B cell (primary cell): ENCODE results near the gene SMOC1. TPM values are rescaled to one million over a fixed set of nuclear protein-coding genes. Genes with fewer than 3 reads are reported as not detected.

ENCODE experiments used
- ATAC-seq: fragments of 200-7000 bp; cut with Tn5 transposase; one replicate; pipeline ENCODE4 v1.10.0; 2021; ENCODE audit warnings: low read depth, mild to moderate bottlenecking, moderate number of reproducible peaks, moderate library complexity
- CTCF ChIA-PET: fragments of 350-600 bp; sonication (Branson Sonifier 250); formaldehyde crosslinking; loops from one replicate; lab custom pipeline; 2021; ENCODE audit warnings: antibody characterized with exemption, inconsistent platforms; lab: Charles Lee
- POLR2A ChIA-PET: fragments of 350-600 bp; sonication (Branson Sonifier 250); formaldehyde crosslinking; loops from one replicate; lab custom pipeline; 2021; ENCODE audit warnings: antibody characterized with exemption; lab: Charles Lee
- DNase-seq: peaks from one replicate; pipeline ENCODE4 v3.0.0; 2013
- H2AFZ ChIP-seq: 2 replicates; pipeline ENCODE4 v1.6.1; 2012; ENCODE audit warnings: mild to moderate bottlenecking, low read depth, low read length; ENCODE audit not compliant: insufficient read depth, poor library complexity, severe bottlenecking
- H3K27ac ChIP-seq, 2 donors: 1 replicate in 1 of 2; 2 replicates in 1 of 2; pipeline ENCODE4 v1.5.1; 2012 to 2013; ENCODE audit warnings: low read length in 2 of 2, mild to moderate bottlenecking in 2 of 2, moderate library complexity in 1 of 2
- H3K27me3 ChIP-seq, 4 experiments: fragments of 200-600 bp in 1 of 4; sonication (generic) in 1 of 4; replicated peaks in 1 of 4; 1 replicate in 2 of 4; 2 replicates in 2 of 4; pipeline versions ENCODE4 v1.6.1 to v1.7.0; 2013 to 2016; ENCODE audit warnings: low read length in 3 of 4, mild to moderate bottlenecking in 2 of 4, mixed read lengths in 1 of 4, moderate library complexity in 1 of 4; ENCODE audit not compliant: insufficient read depth in 4 of 4, control insufficient read depth in 3 of 4; ENCODE audit errors: control extremely low read depth in 1 of 4
- H3K36me3 ChIP-seq, 2 experiments: replicated peaks in 1 of 2; 1 replicate in 1 of 2; 2 replicates in 1 of 2; pipeline versions ENCODE4 v1.6.1 to v1.7.1; 2013; ENCODE audit warnings: low read length in 1 of 2; ENCODE audit not compliant: insufficient read depth in 2 of 2, control insufficient read depth in 1 of 2; ENCODE audit errors: control extremely low read depth in 1 of 2, extremely low read depth in 1 of 2
- H3K4me1 ChIP-seq, 2 donors: fragments of 200-600 bp in 1 of 2; sonication (generic) in 1 of 2; 1 replicate in 1 of 2; 2 replicates in 1 of 2; pipeline versions ENCODE4 v1.5.1 to v1.6.1; 2013 to 2017; ENCODE audit warnings: low read length in 2 of 2; ENCODE audit not compliant: control insufficient read depth in 2 of 2, insufficient read depth in 2 of 2
- H3K4me2 ChIP-seq: replicated peaks from 2 replicates; pipeline ENCODE3; 2012; ENCODE audit warnings: mild to moderate bottlenecking, low read depth, low read length; ENCODE audit not compliant: poor library complexity, severe bottlenecking
- H3K4me3 ChIP-seq, 5 experiments: fragments of 200-600 bp in 1 of 5; sonication (generic) in 1 of 5; 1 replicate in 3 of 5; 2 replicates in 2 of 5; pipeline versions ENCODE4 v1.5.1 to v1.7.0; 2011 to 2016; ENCODE audit warnings: low read length in 4 of 5, mild to moderate bottlenecking in 4 of 5, low read depth in 2 of 5, control low read depth in 1 of 5, moderate library complexity in 1 of 5; ENCODE audit not compliant: insufficient read depth in 1 of 5; ENCODE audit errors: control extremely low read depth in 1 of 5, extremely low read depth in 1 of 5
- H3K79me2 ChIP-seq: fragments of 200-600 bp; sonication (generic); one replicate; pipeline ENCODE4 v1.6.0; 2016; ENCODE audit warnings: low read length; ENCODE audit not compliant: control insufficient read depth, insufficient read depth
- H3K9ac ChIP-seq: fragments of 200-600 bp; sonication (generic); 2 replicates; pipeline ENCODE4 v1.6.1; 2017; ENCODE audit warnings: mild to moderate bottlenecking, low read length, moderate library complexity
- H3K9me3 ChIP-seq, 3 donors: one replicate each; pipeline versions ENCODE4 v1.6.1 to v1.7.1; 2013; ENCODE audit warnings: low read length in 2 of 3; ENCODE audit not compliant: control insufficient read depth in 2 of 3, insufficient read depth in 1 of 3; ENCODE audit errors: control extremely low read depth in 1 of 3
- H4K20me1 ChIP-seq: 2 replicates; pipeline ENCODE4 v1.6.0; 2012; ENCODE audit warnings: mild to moderate bottlenecking, low read length; ENCODE audit not compliant: insufficient read depth, control insufficient read depth, poor library complexity, severe bottlenecking
- H3K27ac Mint-ChIP-seq: one replicate; pipeline ENCODE4 v1.8.0; 2021; ENCODE audit warnings: mixed read lengths
- H3K27me3 Mint-ChIP-seq: one replicate; pipeline ENCODE4 v1.8.0; 2021; ENCODE audit warnings: mixed read lengths
- H3K4me1 Mint-ChIP-seq: one replicate; pipeline ENCODE4 v1.8.0; 2021; ENCODE audit warnings: mixed read lengths
- H3K4me3 Mint-ChIP-seq: one replicate; pipeline ENCODE4 v1.8.0; 2021; ENCODE audit warnings: mixed read lengths
- H3K9me3 Mint-ChIP-seq: one replicate; pipeline ENCODE4 v1.8.0; 2022; ENCODE audit warnings: mixed read lengths; ENCODE audit not compliant: insufficient read depth
- EZH2 ChIP-seq: IDR thresholded peaks from 2 replicates; pipeline ENCODE4 v1.6.1; 2012; ENCODE audit warnings: borderline replicate concordance, low read depth, mild to moderate bottlenecking, moderate library complexity, low read length; ENCODE audit not compliant: insufficient read depth, poor library complexity, severe bottlenecking
- WGBS: methylation state at CpG from one replicate; pipeline ENCODE4 v1.1.5; 2013; ENCODE audit warnings: missing lambda C conversion rate; ENCODE audit not compliant: insufficient coverage; 5-methylcytosine and 5-hydroxymethylcytosine counted together
- intact Hi-C: fragments of 100-400 bp; cut with micrococcal nuclease; formaldehyde crosslinking; loops from one replicate; pipeline ENCODE4 v1.10.0; 2022
- polyA plus RNA-seq: library from polyadenylated mRNA; depleted of rRNA; stranded (reverse); fragments of >200 nt; gene quantifications from 2 replicates; pipeline ENCODE4 v1.2.3, GENCODE V29; 2012
- total RNA-seq, 2 donors: library from RNA; stranded (reverse); fragments of 120-200 nt in 1 of 2; gene quantifications; 1 replicate in 1 of 2; 2 replicates in 1 of 2; pipeline versions ENCODE4 v1.2.3 to v1.2.4, GENCODE V29; 2013 to 2022
- TF ChIP-seq, protein P1 (sequence below): fragments of 200-600 bp; IDR thresholded peaks from one replicate; pipeline ENCODE4 v1.8.0; 2022; ENCODE audit warnings: antibody characterized with exemption, mild to moderate bottlenecking

SMOC1 gene
- total and polyA plus RNA-seq, 2 donors (not counting 1 experiment from before 2014, with no cell fraction given) = 0.04 to 0.84 TPM

- no peaks in the 10 kb centered on the region for H3K4me1 Mint-ChIP-seq
- 90% methylated on average over 2 of the region's 2 CpGs for WGBS
- Histone ChIP-seq H3K9me3 (peaks cover 0 to 7% (median 6%) of the 10 kb centered on the region in 3 donors), H3K4me3 (no peak overlapping the region), H3K9ac (no peak overlapping the region), H4K20me1 (no peaks in the 10 kb centered on the region), H3K4me1 (no peaks in the 10 kb centered on the region), H3K27ac (no peak overlapping the region), H3K4me2 (no peak overlapping the region), H3K79me2 (no peaks in the 10 kb centered on the region), H3K36me3 (no peaks in the 10 kb centered on the region), H3K27me3 (peaks cover 0 to 7% (median 5%) of the 10 kb centered on the region in 4 experiments), H2AFZ (no peak overlapping the region)
- no peak for TF ChIP-seq EZH2
- TF ChIP-seq, protein P1, sequence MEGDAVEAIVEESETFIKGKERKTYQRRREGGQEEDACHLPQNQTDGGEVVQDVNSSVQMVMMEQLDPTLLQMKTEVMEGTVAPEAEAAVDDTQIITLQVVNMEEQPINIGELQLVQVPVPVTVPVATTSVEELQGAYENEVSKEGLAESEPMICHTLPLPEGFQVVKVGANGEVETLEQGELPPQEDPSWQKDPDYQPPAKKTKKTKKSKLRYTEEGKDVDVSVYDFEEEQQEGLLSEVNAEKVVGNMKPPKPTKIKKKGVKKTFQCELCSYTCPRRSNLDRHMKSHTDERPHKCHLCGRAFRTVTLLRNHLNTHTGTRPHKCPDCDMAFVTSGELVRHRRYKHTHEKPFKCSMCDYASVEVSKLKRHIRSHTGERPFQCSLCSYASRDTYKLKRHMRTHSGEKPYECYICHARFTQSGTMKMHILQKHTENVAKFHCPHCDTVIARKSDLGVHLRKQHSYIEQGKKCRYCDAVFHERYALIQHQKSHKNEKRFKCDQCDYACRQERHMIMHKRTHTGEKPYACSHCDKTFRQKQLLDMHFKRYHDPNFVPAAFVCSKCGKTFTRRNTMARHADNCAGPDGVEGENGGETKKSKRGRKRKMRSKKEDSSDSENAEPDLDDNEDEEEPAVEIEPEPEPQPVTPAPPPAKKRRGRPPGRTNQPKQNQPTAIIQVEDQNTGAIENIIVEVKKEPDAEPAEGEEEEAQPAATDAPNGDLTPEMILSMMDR = no peak
- CTCF ChIA-PET = no interaction called here
- POLR2A ChIA-PET = no interaction called here
- peaks cover 37% of the 10 kb centered on the region for H3K27me3 Mint-ChIP-seq
- H3K27ac Mint-ChIP-seq = no peak overlapping the region
- DNase-seq (no peak), ATAC-seq (no peak)
- no peak overlapping the region for H3K4me3 Mint-ChIP-seq
- intact Hi-C loops = no loop called here
- H3K9me3 Mint-ChIP-seq = peaks cover 11% of the 10 kb centered on the region
These were observed 17.8 kb downstream of the SMOC1 start for GRCh38 chr14:69896972-69897371.

DNA sequence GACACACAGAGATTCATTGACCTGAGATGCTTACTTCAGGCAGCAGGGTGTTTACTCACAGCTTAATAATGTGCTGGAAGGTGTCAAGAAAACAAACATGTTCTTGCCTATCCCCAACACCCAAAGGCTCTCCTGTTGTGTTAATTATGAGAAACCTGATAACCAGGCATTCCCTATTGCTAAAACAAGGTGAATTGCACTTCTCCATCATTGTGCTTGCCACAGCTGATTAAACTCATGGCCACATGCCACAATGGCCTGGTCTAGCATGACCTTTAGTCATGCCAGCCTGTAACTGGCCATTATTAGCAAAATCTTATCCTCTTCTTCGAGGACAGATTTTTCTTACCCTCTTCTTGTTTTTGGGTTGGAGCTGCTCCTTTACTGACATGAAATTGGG lies 21.4 kb downstream of the SMOC1 start:
- no peak overlapping the region for H3K4me2 ChIP-seq
- no peaks in the 10 kb centered on the region for H3K4me1 ChIP-seq
- no peaks in the 10 kb centered on the region for H3K36me3 ChIP-seq
- WGBS = no CpG with 5 or more reads among the region's 1 CpG
- no peak overlapping the region for H3K4me3 ChIP-seq
- no peak overlapping the region for H3K27ac Mint-ChIP-seq
- no peak overlapping the region for H2AFZ ChIP-seq
- POLR2A ChIA-PET = no interaction called here
- CTCF ChIA-PET = no interaction called here
- ATAC-seq (no peak), DNase-seq (no peak)
- no peak overlapping the region for H3K9ac ChIP-seq
- H3K27me3 ChIP-seq = peaks cover 0 to 9% (median 2%) of the 10 kb centered on the region in 4 experiments
- peaks cover 11% of the 10 kb centered on the region for H3K9me3 Mint-ChIP-seq
- no peak overlapping the region for H3K4me3 Mint-ChIP-seq
- no peak overlapping the region for H3K27ac ChIP-seq
- no peaks in the 10 kb centered on the region for H3K4me1 Mint-ChIP-seq
- H3K9me3 ChIP-seq = peaks cover 0 to 20% (median 6%) of the 10 kb centered on the region in 3 donors
- peaks cover 9% of the 10 kb centered on the region for H3K27me3 Mint-ChIP-seq
- intact Hi-C loops = no loop called here
- no peak for TF ChIP-seq EZH2
- TF ChIP-seq, protein P1 = no peak
- H3K79me2 ChIP-seq = no peaks in the 10 kb centered on the region
- no peaks in the 10 kb centered on the region for H4K20me1 ChIP-seq
